Hepatocyte (in vitro differentiated cells): ENCODE measurements around the gene CALR. TPM values are rescaled to one million over a fixed set of nuclear protein-coding genes. Genes with fewer than 3 reads are reported as not detected.
A peak's percentile ranks its signal among the peaks of the same experiment; 100 is the strongest.

ENCODE experiments used
- DNase-seq: peaks from one replicate; pipeline ENCODE4 v3.0.0-alpha.2; 2016; ENCODE audit warnings: low spot score
- H2AFZ ChIP-seq: fragments of 200-600 bp; sonication (generic); 2 replicates; pipeline ENCODE4 v1.6.0; 2016; ENCODE audit warnings: antibody characterized with exemption, mild to moderate bottlenecking
- H3K27ac ChIP-seq: fragments of 200-600 bp; sonication (generic); 2 replicates; pipeline ENCODE4 v1.5.1; 2016; ENCODE audit warnings: mild to moderate bottlenecking
- H3K27me3 ChIP-seq: fragments of 200-600 bp; sonication (generic); 2 replicates; pipeline ENCODE4 v1.6.1; 2016
- H3K36me3 ChIP-seq: fragments of 200-600 bp; sonication (generic); replicated peaks from 2 replicates; pipeline ENCODE4 v1.5.1; 2016; ENCODE audit warnings: low read depth; ENCODE audit not compliant: insufficient read depth
- H3K4me1 ChIP-seq: fragments of 200-600 bp; sonication (generic); 2 replicates; pipeline ENCODE4 v1.5.1; 2016; ENCODE audit warnings: mild to moderate bottlenecking, moderate library complexity; ENCODE audit not compliant: insufficient read depth
- H3K4me2 ChIP-seq: fragments of 200-600 bp; sonication (generic); 2 replicates; pipeline ENCODE4 v1.6.0; 2016
- H3K4me3 ChIP-seq: fragments of 200-600 bp; sonication (generic); 2 replicates; pipeline ENCODE4 v1.5.1; 2016; ENCODE audit warnings: mild to moderate bottlenecking
- H3K79me2 ChIP-seq: fragments of 200-600 bp; sonication (generic); 2 replicates; pipeline ENCODE4 v1.6.0; 2017; ENCODE audit warnings: mild to moderate bottlenecking
- H3K9me2 ChIP-seq: fragments of 200-600 bp; sonication (generic); replicated peaks from 2 replicates; pipeline ENCODE4 v1.6.0; 2017; ENCODE audit warnings: mild to moderate bottlenecking; ENCODE audit not compliant: insufficient read depth
- H3K9me3 ChIP-seq: fragments of 200-600 bp; sonication (generic); 2 replicates; pipeline ENCODE4 v1.5.1; 2016; ENCODE audit warnings: low read depth, mild to moderate bottlenecking
- H4K20me1 ChIP-seq: fragments of 200-600 bp; sonication (generic); 2 replicates; pipeline ENCODE4 v1.6.0; 2016; ENCODE audit warnings: mild to moderate bottlenecking; ENCODE audit not compliant: insufficient read depth, poor library complexity, severe bottlenecking
- EZH2 ChIP-seq: fragments of 200-600 bp; sonication (generic); IDR thresholded peaks from 2 replicates; pipeline ENCODE4 v1.6.1; 2016; ENCODE audit warnings: antibody characterized with exemption, mild to moderate bottlenecking, borderline replicate concordance
- EZH2phosphoT487 ChIP-seq: fragments of 200-600 bp; sonication (generic); IDR thresholded peaks from one replicate; pipeline ENCODE4 v1.6.1; 2018; ENCODE audit warnings: antibody characterized with exemption, mild to moderate bottlenecking, low read depth, moderate library complexity; ENCODE audit not compliant: unreplicated experiment, severe bottlenecking
- whole genome bisulfite sequencing: methylation state at CpG from one replicate; pipeline ENCODE4 v1.1.6; 2016; ENCODE audit warnings: low lambda C conversion rate; ENCODE audit errors: missing lambda C conversion rate; 5-methylcytosine and 5-hydroxymethylcytosine counted together
- polyA plus RNA-seq: library from polyadenylated mRNA; unstranded; fragments of >200 nt; fragmentation: Nextera tagmentation; extraction: Ambion mirVana; gene quantifications from 2 replicates; pipeline ENCODE4 v1.2.1, GENCODE V29; 2016
- total RNA-seq: library from RNA; depleted of rRNA; stranded (reverse); fragments of >200 nt; gene quantifications from 2 replicates; pipeline ENCODE4 v1.2.3, GENCODE V29; 2014
- TF ChIP-seq, protein P1 (sequence below): fragments of 200-600 bp; sonication (generic); IDR thresholded peaks from 2 replicates; pipeline ENCODE4 v1.5.1; 2016; ENCODE audit warnings: antibody characterized with exemption, mild to moderate bottlenecking; ENCODE audit not compliant: poor library complexity

The CALR gene
- total and polyA plus RNA-seq, 2 experiments from 2014 or later, result 915 to 1,414 TPM

DNA sequence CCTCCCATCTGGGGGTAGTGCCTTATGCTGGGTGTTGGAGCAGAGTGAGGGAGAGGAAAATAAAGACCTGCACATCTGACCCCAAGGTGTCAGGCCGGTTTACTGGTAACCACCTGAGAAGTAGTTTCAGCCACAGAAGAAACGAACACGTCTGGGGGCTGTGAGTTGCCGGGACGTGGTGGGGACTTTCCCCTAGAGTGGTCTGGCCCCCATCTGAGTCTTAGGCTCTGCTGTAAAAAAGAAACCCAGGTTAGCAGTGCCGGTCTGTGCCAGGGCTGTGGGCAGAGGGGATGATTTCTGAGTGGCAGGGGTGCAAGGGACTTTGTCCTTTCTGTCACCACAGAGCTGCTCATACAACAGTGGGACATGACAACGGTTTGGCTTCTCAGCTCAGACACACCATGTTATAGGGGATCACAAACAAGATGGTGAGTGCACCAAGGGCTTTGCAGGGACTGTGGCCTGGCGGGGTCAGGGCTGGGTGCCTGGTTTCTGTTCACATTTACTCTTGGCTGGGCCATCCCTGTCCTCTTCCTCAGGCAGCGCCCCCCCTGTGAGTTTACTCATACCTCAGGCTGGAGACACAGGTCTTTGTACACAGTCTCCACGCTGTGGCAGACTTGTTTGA is 38.4 kb upstream of the CALR start:
- no peaks in the 10 kb centered on the region for H3K27me3 ChIP-seq
- 93% methylated on average over 10 of the region's 10 CpGs for WGBS
- H3K27ac ChIP-seq, result no peak overlapping the region
- H4K20me1 ChIP-seq, result no peaks in the 10 kb centered on the region
- no peaks in the 10 kb centered on the region for H3K4me1 ChIP-seq
- no peak for DNase-seq
- no peak overlapping the region for H2AFZ ChIP-seq
- H3K9me2 ChIP-seq, result no peaks in the 10 kb centered on the region
- H3K36me3 ChIP-seq, result no peaks in the 10 kb centered on the region
- H3K4me2 ChIP-seq, result no peak overlapping the region
- no peak for TF ChIP-seq EZH2phosphoT487
- no peaks in the 10 kb centered on the region for H3K79me2 ChIP-seq
- no peak overlapping the region for H3K4me3 ChIP-seq
- H3K9me3 ChIP-seq, result no peaks in the 10 kb centered on the region

DNA sequence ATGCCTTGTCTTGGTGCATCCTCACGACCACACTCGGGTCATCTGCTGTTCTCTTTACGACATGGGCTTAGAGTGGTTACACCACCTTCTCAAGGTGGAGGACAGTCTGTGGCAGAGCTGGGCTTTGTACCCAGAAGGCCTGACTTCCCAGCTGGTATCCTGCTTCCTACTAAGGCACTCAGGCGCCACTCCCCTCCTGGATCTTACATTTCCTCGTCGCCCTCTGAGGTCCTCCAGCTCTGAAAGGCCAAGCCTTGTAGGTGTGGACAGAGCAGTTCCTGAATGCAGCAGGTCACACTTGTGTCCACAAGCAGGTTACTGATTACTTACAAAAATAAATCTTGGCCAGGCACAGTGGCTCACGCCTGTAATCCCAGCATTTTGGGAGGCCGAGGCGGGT is 31.2 kb upstream of the CALR start:
- Histone ChIP-seq H3K79me2 (no peaks in the 10 kb centered on the region), H2AFZ (no peak overlapping the region), H3K9me3 (no peaks in the 10 kb centered on the region), H3K4me1 (peaks cover under 1% of the 10 kb centered on the region), H3K27me3 (no peaks in the 10 kb centered on the region), H3K36me3 (no peaks in the 10 kb centered on the region), H4K20me1 (no peaks in the 10 kb centered on the region), H3K27ac (no peak overlapping the region), H3K4me3 (no peak overlapping the region), H3K4me2 (no peak overlapping the region), H3K9me2 (no peaks in the 10 kb centered on the region)
- DNase-seq, result no peak
- WGBS, result 77% methylated on average over 9 of the region's 9 CpGs
- TF ChIP-seq EZH2phosphoT487, result no peak
- TF ChIP-seq, protein P1, sequence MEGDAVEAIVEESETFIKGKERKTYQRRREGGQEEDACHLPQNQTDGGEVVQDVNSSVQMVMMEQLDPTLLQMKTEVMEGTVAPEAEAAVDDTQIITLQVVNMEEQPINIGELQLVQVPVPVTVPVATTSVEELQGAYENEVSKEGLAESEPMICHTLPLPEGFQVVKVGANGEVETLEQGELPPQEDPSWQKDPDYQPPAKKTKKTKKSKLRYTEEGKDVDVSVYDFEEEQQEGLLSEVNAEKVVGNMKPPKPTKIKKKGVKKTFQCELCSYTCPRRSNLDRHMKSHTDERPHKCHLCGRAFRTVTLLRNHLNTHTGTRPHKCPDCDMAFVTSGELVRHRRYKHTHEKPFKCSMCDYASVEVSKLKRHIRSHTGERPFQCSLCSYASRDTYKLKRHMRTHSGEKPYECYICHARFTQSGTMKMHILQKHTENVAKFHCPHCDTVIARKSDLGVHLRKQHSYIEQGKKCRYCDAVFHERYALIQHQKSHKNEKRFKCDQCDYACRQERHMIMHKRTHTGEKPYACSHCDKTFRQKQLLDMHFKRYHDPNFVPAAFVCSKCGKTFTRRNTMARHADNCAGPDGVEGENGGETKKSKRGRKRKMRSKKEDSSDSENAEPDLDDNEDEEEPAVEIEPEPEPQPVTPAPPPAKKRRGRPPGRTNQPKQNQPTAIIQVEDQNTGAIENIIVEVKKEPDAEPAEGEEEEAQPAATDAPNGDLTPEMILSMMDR, result no peak
- no peak for TF ChIP-seq EZH2

DNA sequence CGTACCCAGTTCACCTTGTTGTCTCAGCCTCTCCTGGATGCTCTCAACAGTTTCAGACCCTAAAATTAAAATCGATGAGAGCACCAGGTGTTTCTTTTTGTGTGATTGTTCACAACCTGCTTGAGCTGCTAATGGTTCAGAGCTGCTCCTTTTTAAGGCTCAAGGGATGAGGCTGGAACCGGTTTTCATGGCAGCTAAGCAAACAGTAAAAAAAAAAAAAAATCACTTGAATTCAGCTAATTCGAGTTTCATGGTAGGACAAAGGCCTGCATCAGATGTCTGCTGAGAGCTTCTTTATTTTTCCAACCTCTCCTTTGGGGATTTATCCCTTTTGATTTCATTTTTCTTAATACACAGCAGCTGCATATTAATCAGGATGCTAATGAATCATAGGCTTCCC is 25.8 kb upstream of the CALR start:
- DNase-seq, result no peak
- Histone ChIP-seq H3K27me3 (no peaks in the 10 kb centered on the region), H3K79me2 (no peaks in the 10 kb centered on the region), H3K4me2 (peak overlapping the region; percentile 61), H3K4me3 (no peak overlapping the region), H3K4me1 (peaks cover 20% of the 10 kb centered on the region), H3K9me3 (no peaks in the 10 kb centered on the region), H3K36me3 (no peaks in the 10 kb centered on the region), H2AFZ (no peak overlapping the region), H4K20me1 (no peaks in the 10 kb centered on the region), H3K27ac (peak overlapping the region; percentile 79), H3K9me2 (no peaks in the 10 kb centered on the region)
- 56% methylated on average over 4 of the region's 4 CpGs for WGBS
- TF ChIP-seq EZH2 (no peak), EZH2phosphoT487 (no peak)
- TF ChIP-seq, protein P1, result no peak

DNA sequence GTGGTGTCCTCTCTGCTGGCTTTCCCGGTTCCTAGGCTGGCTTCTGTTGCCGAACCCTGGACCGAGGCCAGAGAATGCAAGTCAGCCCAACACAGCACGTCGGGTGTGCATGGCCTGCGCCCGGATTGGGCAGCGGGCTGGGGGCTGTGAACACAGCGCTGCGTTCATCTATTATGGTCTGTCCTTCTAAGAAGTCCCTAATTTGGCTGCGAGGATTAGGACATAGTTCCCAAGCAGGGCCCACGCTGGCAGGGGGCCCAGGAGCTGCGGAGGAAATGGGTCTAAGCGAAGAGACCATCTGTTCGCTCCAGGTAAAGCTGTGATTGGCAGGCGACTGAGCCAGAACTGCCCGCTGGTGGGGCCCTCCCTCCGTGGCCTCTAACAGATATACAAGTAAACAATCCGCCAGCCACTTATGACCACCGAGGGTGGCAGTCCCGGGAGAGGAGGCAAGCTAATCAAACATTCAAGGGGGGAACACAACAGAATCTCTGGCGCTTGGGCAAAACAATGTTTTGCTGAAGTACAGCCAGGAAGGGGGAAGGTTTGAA is 25.3 kb upstream of the CALR start:
- Histone ChIP-seq H3K9me3 (no peaks in the 10 kb centered on the region), H4K20me1 (no peaks in the 10 kb centered on the region), H3K4me3 (no peak overlapping the region), H3K27me3 (no peaks in the 10 kb centered on the region), H3K79me2 (no peaks in the 10 kb centered on the region), H3K27ac (peak overlapping the region; percentile 79), H3K4me2 (peak overlapping the region; percentile 61), H2AFZ (peak overlapping the region; percentile 50), H3K9me2 (no peaks in the 10 kb centered on the region), H3K4me1 (peaks cover 20% of the 10 kb centered on the region), H3K36me3 (no peaks in the 10 kb centered on the region)
- no peak for TF ChIP-seq EZH2phosphoT487
- TF ChIP-seq EZH2, result no peak
- TF ChIP-seq, protein P1, result no peak
- 21% methylated on average over 22 of the region's 22 CpGs for WGBS
- DNase-seq, result peak; percentile 75
